GM12878 (cell line): ENCODE measurements around the gene BCL2L13.

Experiments used
- ATF7 ChIP-seq: fragments of 450-650 bp; IDR thresholded peaks from 2 replicates; pipeline ENCODE4 v1.6.1; 2016; ENCODE audit warnings: low read depth, mild to moderate bottlenecking
- BCL3 ChIP-seq: IDR thresholded peaks from 2 replicates; pipeline ENCODE4 v1.6.1; 2011; ENCODE audit warnings: borderline replicate concordance, low read depth, mild to moderate bottlenecking, moderate library complexity, low read length; ENCODE audit not compliant: insufficient read depth, poor library complexity, severe bottlenecking
- CEBPB ChIP-seq, 2 experiments: fragments of 150-350 bp in 1 of 2; IDR thresholded peaks; 2 replicates each; pipeline ENCODE4 v1.6.1; 2012 to 2014; ENCODE audit warnings: low read depth in 2 of 2, low read length in 2 of 2, borderline replicate concordance in 1 of 2, inconsistent platforms in 1 of 2
- CTCF ChIP-seq, 3 experiments: IDR thresholded peaks in 2 of 3; conservative IDR thresholded peaks in 1 of 3; 2 replicates each; pipeline ENCODE4 v1.5.1; 2011; ENCODE audit warnings: low read depth in 3 of 3, low read length in 3 of 3, mild to moderate bottlenecking in 3 of 3, control low read depth in 2 of 3, moderate library complexity in 2 of 3, inconsistent platforms in 1 of 3, mixed read lengths in 1 of 3; ENCODE audit not compliant: control insufficient read depth in 2 of 3, insufficient read depth in 1 of 3; ENCODE audit errors: extremely low read depth in 1 of 3
- EED ChIP-seq: sonication (generic); IDR thresholded peaks from 2 replicates; pipeline ENCODE4 v1.6.1; 2016; ENCODE audit warnings: antibody characterized with exemption, low read depth
- EP300 ChIP-seq, 2 experiments: fragments of 150-350 bp in 1 of 2; IDR thresholded peaks; 2 replicates each; pipeline ENCODE4 v1.6.1; 2011 to 2012; ENCODE audit warnings: low read depth in 2 of 2, low read length in 2 of 2, borderline replicate concordance in 1 of 2, improper control_type of control experiment in 1 of 2, inconsistent platforms in 1 of 2; ENCODE audit not compliant: control insufficient read depth in 1 of 2
- MEF2B ChIP-seq: fragments of 450-650 bp; IDR thresholded peaks from 2 replicates; pipeline ENCODE4 v1.6.1; 2018; ENCODE audit warnings: mild to moderate bottlenecking, moderate library complexity; ENCODE audit not compliant: partially characterized antibody, poor library complexity, severe bottlenecking
- MXI1 ChIP-seq: fragments of 150-350 bp; IDR thresholded peaks from 2 replicates; pipeline ENCODE4 v1.6.1; 2011; ENCODE audit warnings: low read depth, mild to moderate bottlenecking, inconsistent platforms, low read length, improper control_type of control experiment
- POLR2A ChIP-seq: IDR thresholded peaks from 2 replicates; pipeline ENCODE4 v1.6.1; 2011; ENCODE audit warnings: low read depth, mild to moderate bottlenecking, low read length
- RAD51 ChIP-seq: fragments of 450-650 bp; IDR thresholded peaks from 2 replicates; pipeline ENCODE4 v1.6.1; 2016; ENCODE audit warnings: moderate library complexity, mild to moderate bottlenecking, inconsistent platforms
- STAT1 ChIP-seq: fragments of 450-650 bp; conservative IDR thresholded peaks from 2 replicates; pipeline ENCODE4 v1.6.1; 2014; ENCODE audit warnings: antibody characterized with exemption, mild to moderate bottlenecking
- TAF1 ChIP-seq: IDR thresholded peaks from 2 replicates; pipeline ENCODE4 v1.6.1; 2011; ENCODE audit warnings: mild to moderate bottlenecking, low read depth, low read length, borderline replicate concordance
- ZNF274 ChIP-seq: IDR thresholded peaks from one replicate; pipeline ENCODE4 v1.8.0; 2011; ENCODE audit not compliant: insufficient read length, insufficient read depth
- TF ChIP-seq, protein P1 (sequence below): fragments of 450-650 bp; IDR thresholded peaks from 2 replicates; pipeline ENCODE4 v1.6.1; 2017; ENCODE audit warnings: mild to moderate bottlenecking, moderate library complexity

DNA sequence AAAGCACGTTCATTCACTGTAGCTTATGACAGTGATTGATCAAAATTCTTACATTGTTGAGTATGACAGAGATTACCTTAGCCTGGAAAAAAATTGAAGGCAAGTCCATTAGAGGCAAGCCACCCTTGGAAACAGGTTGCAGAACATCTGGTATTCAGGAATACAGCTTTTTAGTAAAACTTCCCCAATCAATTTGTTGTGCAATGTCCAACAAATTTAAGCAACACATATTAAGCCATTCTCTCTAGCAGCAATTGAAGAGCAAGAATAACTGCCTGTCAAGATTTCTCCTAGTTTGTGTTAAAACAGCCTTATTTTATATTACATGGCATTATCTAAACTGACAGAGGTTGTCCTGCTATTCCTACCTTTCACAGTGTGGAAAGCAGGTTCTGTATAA lies 37.0 kb downstream of the BCL2L13 start:
- no peak for TF ChIP-seq CTCF (IDR thresholded peaks at IDR 0.05 in 2 of 3, conservative IDR thresholded peaks at IDR 0.05 in 1 of 3; ENCODE audit: control insufficient read depth in 2 of 3, extremely low read depth in 1 of 3, insufficient read depth in 1 of 3, low read depth in 3 of 3, low read length in 3 of 3)
- no peak for TF ChIP-seq CEBPB (IDR thresholded peaks at IDR 0.05; ENCODE audit: borderline replicate concordance in 1 of 2, low read depth in 2 of 2, low read length in 2 of 2)
- TF ChIP-seq, protein P1, sequence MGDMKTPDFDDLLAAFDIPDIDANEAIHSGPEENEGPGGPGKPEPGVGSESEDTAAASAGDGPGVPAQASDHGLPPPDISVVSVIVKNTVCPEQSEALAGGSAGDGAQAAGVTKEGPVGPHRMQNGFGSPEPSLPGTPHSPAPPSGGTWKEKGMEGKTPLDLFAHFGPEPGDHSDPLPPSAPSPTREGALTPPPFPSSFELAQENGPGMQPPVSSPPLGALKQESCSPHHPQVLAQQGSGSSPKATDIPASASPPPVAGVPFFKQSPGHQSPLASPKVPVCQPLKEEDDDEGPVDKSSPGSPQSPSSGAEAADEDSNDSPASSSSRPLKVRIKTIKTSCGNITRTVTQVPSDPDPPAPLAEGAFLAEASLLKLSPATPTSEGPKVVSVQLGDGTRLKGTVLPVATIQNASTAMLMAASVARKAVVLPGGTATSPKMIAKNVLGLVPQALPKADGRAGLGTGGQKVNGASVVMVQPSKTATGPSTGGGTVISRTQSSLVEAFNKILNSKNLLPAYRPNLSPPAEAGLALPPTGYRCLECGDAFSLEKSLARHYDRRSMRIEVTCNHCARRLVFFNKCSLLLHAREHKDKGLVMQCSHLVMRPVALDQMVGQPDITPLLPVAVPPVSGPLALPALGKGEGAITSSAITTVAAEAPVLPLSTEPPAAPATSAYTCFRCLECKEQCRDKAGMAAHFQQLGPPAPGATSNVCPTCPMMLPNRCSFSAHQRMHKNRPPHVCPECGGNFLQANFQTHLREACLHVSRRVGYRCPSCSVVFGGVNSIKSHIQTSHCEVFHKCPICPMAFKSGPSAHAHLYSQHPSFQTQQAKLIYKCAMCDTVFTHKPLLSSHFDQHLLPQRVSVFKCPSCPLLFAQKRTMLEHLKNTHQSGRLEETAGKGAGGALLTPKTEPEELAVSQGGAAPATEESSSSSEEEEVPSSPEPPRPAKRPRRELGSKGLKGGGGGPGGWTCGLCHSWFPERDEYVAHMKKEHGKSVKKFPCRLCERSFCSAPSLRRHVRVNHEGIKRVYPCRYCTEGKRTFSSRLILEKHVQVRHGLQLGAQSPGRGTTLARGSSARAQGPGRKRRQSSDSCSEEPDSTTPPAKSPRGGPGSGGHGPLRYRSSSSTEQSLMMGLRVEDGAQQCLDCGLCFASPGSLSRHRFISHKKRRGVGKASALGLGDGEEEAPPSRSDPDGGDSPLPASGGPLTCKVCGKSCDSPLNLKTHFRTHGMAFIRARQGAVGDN = no peak
- no peak for TF ChIP-seq MXI1
- no peak for TF ChIP-seq POLR2A
- no peak for TF ChIP-seq EED
- no peak for TF ChIP-seq TAF1
- TF ChIP-seq RAD51 = no peak
- TF ChIP-seq STAT1 = no peak
- TF ChIP-seq BCL3 = no peak
- TF ChIP-seq ZNF274 = no peak
- no peak for TF ChIP-seq EP300 (IDR thresholded peaks at IDR 0.05; ENCODE audit: borderline replicate concordance in 1 of 2, control insufficient read depth in 1 of 2, low read depth in 2 of 2, low read length in 2 of 2)
- TF ChIP-seq MEF2B = no peak
- TF ChIP-seq ATF7 = no peak
